ENCODE measurements around the gene FOXC2.

FOXC2 gene

DNA sequence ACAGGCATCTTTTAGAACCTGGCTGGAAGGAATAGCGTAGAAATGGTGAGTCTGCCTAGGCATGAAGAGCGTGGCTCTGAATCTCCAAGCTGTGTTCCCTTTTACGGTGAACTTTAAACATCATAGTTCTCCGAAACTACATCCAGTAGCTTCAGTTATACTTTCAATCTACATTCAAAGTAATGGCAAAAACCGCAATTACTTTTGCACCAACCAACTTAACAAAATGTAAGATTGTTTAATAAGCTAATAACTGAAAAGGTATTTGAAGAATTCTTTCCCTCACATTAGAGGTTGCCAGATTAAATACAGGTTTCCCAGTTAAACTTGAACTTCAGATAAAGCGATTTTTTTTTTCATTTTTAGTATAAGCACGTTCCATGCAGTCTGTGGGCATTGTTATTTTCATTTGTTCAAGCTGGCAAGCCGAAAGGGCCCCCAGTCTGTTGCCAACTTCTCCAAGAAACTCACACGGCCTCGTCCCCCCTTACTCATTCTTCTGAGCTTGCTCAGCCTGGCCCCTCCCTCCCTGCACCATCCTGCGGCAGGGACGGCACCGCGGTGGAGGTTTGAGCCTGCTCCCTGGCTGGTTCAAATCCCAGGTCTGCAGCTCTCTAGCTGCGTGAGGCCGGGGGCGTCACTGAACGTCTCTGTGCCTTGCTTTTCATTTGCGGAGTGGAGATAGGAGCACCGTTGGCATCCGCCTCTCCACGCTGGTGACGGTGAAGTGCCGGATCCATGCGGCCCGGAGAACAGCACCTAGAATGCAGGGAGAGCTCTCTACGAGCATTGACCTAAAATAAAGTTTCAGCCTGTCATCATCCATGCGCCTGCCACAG, 8.1 kb upstream of the FOXC2 start:
- DNase-seq = no peak

DNA sequence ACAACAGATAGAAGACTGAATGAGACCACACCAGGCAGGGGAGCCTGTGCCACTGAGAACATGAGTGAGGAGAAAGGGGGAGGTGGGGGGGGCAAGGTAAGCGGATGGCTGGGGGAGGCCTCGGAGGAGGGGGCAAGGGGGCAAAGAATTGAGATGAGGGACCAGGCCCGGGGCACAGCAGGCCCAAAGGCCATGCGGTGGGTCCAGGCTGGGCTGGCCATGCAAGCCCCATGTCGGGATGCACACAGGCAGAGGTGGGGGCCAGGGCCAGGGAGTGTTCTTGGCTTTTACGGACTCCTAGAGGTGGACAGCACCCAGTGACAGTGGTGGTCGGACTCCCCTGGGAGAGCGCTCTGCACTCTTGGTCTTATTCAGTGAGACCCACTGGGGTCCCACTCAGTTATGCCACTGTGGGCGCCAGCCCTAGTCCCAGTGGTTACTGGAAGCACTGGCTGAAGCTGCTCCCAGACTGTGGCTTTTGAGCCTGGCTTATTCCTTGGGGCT, 6.8 kb upstream of the FOXC2 start:
- DNase-seq = no peak

DNA sequence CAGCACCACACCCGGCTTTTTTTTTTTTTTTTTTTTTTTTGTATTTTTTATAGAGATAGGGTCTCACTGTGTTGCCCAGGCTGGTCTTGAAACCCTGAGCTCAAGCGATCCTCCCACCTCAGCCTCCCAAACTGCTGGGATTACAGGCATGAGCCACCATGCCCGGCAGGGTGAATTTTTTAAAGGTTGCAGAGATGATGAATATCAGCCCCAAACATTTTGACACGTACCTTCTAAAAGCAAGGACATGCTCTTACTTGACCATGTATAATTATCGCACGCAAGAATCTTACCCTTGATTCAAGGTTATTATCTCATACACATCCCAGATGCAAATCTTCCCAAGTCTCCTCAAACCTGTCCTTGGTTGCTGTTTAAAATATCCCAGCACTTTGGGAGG, 4.3 kb upstream of the FOXC2 start:
- DNase-seq = no peak

DNA sequence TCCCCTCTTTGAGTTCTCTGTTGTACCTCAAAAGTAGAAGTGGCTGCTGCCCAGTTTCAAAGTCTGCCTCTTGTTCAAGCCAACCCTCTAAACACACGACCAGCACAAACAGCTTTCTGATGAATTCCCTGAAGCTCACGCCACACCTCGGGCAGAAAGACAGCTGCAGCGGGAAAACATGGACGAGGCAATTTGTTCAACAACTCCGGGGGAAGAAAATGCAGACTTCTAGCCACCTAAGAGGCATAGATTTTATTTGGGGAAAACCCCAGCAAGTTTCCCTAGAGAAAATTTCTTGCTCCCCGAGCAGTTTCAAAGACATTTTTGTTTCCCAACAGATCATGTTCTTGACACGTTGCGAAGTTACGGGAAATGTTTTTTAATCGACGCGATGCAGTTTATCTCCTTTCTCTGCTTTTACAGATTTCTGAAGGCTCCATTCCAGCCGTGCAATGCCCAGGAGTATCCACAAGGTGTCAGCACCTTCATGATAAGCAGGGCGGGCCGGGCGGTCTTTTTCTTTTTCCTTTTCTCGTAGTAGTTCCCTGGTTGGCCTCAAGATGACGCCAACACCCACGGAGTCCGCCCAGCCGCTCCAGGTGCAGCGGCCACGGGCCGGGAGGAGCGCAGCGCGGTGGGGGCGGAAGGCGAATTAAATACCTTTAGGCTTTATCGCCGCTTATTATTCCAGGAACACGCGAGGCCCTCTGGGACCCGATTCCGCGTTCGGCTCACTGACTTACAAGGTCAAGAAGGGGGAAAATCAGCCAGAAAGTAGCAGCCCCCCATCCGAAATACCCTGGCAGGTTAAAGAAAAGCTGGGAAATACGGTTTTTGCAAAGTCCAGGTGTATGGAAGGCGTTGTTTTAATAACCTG, 2.9 kb upstream of the FOXC2 start:
- DNase-seq = peak; percentile 79

DNA sequence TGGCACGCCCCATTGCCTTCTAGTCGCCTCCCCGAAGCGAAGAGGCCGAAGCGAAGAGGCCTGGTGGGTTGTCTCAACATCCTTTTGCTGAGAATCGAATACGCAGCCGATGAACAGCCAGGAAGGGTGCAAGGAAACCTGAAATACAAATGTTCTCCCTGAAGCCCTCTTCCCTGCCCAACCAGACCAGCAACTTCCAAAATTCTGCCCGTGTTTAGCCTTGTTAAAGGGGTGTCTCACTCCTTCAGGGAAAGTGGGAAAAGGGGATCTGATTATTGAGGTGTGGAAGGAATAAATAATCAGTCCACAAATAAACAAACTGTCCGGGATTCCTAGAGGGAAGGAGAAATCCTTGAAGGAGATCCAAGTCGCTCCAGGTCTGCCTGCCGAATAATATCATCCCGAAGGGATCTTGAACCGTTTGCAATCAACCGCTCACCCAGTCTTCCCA, 1.4 kb upstream of the FOXC2 start:
- no peak for DNase-seq

DNA sequence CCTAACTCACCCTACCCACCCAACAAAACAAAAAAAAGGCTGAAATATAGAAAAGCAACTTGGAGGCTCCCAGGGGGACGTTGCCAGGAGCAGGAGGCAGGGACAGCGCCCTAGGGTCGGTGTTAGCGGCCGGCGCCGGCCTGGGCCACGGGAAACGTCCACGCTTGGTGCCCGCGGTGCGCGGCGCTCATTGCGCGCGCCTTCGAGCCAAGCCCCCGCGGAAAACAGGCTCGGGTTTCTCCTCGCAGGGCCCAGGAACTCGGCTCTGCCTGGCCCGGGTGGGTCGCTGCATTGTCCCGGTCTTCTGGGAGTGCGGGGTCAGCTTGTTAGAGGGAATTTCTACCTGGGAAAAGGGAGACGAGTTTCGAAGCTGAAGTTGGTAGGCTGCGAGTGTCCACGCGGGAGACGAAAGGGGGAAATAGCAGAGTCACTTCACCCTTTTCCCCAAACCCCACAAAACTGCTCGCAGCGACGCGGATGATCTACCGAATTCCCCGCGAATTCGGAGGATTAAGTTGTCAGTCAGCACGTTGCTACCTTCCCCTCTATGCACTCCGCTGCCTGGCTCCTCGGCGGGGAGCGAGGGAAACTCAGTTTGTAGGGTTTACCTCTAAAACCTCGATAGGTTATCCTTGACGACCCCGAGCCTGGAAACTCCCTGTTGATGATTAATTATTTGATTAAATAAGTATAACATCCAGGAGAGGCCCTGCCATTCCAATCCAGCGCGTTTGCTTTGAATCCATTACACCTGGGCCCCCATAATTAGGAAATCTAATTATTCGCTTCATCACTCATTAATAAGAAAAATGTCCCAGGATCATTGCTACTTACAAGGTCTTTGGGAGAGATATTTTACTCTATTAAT, 751 bp upstream of the FOXC2 start:
- no peak for DNase-seq

DNA sequence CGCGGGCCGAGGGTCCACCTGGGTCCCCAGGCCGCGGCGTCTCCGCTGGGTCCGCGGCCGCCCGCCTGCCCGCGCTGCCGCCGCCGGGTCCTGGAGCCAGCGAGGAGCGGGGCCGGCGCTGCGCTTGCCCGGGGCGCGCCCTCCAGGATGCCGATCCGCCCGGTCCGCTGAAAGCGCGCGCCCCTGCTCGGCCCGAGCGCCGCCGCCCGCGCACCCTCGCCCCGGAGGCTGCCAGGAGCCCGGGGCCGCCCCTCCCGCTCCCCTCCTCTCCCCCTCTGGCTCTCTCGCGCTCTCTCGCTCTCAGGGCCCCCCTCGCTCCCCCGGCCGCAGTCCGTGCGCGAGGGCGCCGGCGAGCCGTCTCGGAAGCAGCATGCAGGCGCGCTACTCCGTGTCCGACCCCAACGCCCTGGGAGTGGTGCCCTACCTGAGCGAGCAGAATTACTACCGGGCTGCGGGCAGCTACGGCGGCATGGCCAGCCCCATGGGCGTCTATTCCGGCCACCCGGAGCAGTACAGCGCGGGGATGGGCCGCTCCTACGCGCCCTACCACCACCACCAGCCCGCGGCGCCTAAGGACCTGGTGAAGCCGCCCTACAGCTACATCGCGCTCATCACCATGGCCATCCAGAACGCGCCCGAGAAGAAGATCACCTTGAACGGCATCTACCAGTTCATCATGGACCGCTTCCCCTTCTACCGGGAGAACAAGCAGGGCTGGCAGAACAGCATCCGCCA, 504 bp downstream of the FOXC2 start:
- DNase-seq = no peak

DNA sequence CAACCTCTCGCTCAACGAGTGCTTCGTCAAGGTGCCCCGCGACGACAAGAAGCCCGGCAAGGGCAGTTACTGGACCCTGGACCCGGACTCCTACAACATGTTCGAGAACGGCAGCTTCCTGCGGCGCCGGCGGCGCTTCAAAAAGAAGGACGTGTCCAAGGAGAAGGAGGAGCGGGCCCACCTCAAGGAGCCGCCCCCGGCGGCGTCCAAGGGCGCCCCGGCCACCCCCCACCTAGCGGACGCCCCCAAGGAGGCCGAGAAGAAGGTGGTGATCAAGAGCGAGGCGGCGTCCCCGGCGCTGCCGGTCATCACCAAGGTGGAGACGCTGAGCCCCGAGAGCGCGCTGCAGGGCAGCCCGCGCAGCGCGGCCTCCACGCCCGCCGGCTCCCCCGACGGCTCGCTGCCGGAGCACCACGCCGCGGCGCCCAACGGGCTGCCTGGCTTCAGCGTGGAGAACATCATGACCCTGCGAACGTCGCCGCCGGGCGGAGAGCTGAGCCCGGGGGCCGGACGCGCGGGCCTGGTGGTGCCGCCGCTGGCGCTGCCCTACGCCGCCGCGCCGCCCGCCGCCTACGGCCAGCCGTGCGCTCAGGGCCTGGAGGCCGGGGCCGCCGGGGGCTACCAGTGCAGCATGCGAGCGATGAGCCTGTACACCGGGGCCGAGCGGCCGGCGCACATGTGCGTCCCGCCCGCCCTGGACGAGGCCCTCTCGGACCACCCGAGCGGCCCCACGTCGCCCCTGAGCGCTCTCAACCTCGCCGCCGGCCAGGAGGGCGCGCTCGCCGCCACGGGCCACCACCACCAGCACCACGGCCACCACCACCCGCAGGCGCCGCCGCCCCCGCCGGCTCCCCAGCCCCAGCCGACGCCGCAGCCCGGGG, 1.3 kb downstream of the FOXC2 start:
- no peak for DNase-seq

DNA sequence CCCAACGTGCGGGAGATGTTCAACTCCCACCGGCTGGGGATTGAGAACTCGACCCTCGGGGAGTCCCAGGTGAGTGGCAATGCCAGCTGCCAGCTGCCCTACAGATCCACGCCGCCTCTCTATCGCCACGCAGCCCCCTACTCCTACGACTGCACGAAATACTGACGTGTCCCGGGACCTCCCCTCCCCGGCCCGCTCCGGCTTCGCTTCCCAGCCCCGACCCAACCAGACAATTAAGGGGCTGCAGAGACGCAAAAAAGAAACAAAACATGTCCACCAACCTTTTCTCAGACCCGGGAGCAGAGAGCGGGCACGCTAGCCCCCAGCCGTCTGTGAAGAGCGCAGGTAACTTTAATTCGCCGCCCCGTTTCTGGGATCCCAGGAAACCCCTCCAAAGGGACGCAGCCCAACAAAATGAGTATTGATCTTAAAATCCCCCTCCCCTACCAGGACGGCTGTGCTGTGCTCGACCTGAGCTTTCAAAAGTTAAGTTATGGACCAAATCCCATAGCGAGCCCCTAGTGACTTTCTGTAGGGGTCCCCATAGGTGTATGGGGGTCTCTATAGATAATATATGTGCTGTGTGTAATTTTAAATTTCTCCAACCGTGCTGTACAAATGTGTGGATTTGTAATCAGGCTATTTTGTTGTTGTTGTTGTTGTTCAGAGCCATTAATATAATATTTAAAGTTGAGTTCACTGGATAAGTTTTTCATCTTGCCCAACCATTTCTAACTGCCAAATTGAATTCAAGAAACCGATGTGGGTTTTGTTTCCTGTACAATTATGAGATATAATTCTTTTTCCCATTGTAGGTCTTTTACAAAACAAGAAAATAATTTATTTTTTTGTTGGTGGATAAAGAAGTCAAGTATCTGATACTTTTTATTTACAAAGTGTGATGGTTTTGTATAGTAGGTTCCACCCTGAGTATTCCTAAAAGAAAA, 2.3 kb downstream of the FOXC2 start:
- no peak for DNase-seq

DNA sequence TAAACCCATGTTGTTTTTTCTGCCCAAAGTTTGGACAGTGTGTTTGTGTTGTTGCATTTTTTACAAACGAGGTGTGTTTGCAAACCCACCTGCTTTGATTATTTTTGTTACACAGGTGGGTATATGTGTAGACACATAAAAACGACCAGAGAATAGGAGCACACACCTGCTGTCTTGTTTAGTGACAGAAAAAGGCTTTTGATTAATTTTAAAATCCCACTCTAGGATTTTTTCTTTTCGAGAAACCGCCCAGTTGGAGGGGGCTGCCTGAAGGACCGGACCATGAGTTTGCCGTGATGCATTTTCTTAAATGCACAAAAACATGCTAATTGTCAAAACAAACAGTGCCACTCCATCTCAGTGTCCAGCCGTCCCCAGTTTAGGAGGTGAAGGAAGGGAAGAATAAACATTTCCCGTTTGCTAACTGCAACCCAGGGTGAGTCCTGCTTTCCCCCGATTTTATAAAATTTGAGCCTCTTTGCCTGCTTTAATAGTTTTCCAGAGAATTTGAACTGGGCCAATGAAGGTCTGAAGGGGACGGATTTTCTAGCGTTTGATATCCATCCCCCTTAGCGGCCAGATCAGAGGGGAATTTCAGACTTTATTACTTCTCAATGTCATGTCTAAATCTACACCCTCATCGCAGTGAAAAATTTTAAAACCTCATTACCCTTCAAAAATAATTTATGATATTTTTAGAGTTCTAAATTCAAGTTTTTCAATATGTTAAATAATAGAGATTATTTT, 3.2 kb downstream of the FOXC2 start:
- DNase-seq = no peak

DNA sequence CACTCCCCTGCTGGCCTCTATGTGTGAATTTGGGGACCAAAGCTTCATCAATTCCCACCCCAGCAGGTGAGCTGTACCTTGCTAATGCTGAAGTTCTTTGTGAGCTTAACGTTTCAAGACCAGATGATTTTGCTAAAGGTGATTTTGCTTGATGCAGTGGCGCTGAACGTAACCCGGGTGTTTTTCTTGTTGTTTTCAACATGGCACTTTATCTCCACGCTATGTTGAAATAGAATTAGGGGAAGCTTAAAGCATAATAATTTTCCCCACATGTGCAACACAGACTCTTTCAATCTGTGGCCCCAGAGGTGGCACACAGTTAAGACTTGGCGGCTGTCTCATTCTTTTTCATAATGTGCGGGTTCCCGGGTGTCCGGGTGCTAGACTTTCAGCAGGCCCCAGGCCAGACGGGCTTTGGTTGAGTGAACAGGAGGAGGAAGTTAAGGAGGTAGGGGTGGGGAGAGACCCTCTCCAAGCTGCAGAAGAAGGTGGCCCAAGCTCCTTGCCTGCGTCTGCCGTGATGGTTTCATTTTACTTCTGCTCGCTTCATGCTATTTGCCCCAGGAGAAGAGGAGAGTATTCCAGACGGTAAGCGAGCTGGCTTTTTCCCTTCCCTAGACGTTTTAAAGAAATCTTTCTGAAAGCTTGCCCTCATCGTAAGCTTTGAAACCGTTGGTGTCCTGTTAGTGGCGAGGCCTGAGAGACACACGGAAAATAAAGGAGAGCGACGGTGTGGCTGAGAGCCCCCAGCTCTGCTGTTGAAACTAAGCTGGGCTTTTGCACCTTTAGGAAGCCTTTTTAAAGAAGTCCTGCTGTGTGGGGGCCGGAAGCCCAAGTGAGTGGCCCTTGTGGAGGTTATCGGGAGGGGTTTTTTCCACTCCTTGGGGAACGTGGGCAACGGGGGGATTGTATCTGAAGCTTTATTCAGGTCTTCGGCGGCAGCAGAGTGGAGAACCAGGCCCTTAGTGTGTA, 4.2 kb downstream of the FOXC2 start:
- no peak for DNase-seq

DNA sequence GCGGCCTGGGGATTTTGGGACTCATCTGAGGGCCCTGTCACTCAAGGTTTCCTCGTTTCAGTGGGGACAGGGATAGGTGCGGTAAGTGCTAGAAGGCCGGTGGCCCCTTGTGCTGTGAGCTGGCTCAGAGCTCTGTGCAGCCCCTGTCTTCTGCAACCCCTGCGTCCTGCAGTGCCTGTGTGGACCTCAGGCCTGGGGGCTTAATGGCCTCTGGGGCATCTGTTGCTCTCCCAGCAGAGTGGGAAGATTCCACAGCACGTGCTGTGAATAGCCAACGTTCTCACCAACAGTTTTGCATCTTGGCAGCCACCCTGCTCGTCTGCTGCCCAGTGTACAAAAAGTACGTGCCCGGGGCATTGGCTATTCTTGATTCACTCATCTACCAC, 4.9 kb downstream of the FOXC2 start:
- no peak for DNase-seq

DNA sequence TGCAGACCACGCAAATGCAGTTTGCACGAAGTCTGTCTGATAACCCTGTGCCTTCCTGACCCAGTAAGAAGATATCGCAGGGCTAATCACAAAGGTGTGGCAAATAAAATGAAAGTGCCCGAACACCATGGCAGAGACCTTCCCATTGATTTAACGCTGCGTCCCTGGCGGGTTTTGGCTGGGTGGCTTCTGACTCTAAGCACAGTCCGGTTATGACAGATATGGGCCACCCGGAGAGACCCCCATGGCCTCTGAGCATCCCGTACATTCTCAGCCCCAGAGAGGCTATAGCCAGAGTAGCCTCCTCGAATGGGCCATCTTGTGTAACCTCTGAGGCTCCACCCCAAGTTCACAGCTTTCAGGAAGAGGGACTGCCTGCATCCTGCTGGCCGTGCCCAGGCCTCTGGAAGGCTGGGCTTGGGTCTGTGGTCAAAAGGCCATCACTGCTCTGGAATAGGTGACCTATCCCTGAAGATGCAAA, 5.5 kb downstream of the FOXC2 start:
- DNase-seq = no peak

DNA sequence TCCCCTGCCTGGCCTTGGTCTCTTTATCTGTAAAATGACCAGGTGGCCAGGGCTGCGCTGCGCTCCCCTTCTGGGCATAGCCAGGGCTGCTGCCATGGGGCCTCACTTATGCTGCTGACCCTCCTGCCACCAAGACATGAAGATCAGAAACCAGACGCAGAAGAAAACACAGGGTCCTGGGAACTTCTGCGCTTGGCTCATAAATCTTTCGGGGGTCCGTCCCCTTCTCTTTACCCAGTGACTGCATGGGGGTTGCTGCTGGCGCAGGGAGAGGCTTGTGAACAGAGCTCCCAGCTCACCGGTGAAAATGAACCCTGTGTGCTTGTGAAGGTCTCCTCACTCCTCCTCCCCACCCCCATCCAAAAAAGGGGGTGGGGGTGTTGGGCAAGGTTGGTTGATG, 6.0 kb downstream of the FOXC2 start:
- DNase-seq = no peak

DNA sequence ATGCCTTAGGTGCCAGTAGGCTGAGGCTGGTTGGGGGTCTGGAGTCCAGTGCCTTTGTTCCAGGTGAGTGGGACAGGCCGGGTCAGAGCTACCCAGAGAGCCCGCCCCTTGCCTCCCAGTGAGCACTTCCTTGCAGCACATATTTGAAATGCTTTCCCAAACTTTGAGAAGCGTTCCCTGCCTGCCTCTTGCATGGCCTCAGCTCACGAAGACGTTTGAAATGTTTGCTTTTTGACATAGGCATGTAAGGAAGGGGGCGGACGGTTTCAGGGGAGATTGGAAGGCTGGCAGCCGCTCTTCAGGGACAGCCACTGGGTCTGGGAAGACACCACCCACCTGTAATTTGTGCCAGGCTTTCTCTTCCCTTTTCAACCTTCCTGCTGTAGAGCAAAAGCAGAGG, 6.6 kb downstream of the FOXC2 start:
- no peak for DNase-seq

DNA sequence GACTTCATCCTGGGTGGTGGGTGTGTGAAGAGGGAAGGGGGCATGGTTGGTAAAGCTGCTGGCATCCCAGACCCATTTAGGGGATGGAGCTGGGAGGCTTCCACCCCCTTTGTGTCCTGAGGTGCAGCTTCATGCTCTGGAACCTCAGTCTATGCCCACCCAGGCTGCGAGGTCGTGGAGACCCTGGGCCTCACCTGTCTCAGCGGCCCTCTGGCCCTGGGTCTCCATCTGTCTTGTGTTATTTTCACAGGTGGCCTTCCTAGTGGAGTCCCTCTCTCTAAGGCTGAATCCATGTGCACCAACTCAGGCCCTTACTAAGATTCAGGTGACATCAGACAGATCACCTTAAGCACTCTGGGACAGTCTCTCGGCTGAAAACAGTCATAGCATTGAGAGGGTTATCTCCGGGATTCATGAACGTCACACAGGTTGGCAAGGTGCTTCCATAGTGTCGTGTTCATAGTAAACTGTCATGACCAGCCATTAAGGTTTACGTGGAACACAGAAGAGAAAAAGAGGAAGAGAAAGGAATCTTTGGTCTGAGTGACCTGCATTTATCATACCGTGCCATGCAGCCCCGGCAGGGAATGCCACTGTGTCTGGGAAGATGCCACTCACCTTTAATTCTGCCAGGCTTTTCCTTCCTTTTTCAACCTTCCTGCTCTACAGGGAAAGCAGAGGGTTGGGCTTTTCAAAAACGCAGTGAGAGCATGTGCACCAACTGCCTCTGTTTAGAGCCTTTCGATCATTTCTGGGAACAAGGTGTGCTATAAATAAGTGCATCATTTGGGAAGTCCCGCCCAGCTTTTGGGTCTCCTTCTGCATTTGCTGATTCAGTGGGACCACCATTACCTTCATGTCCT, 7.2 kb downstream of the FOXC2 start:
- DNase-seq = no peak

DNA sequence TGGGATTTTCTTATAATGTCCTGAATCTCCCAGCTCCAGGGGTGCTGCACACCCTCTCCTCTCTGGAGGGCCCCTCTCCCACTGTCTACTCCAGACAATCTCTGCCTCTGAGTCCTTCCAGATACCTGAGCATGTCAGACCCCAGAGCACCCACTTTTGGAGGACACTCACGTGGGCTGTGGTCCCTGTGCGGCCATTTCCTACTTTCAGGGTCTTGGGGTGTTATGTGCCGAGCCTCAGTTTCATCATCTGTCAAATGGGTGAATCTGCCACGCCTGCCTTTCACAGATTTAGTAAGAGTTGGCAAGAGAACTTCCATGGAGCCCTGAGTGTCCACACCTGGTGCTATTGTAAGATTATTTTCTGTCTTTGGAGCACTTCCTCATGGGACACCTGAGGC, 8.0 kb downstream of the FOXC2 start:
- DNase-seq = no peak

Measured in NCI-H146 (cell line).